Measurements from ENCODE around the gene HTT-AS. TPM values are rescaled to one million over a fixed set of nuclear protein-coding genes. Genes with fewer than 3 reads are reported as not detected.

Gene HTT-AS
- total and polyA plus RNA-seq, 2 of the 13 experiments (the other 11 are each of a cell fraction or from before 2014, with no cell fraction given) = not detected

GRCh38 chr4:3034231-3034630 is 40.1 kb downstream of the HTT-AS start (continued):
- TF ChIP-seq SAP130 (CRISPR knock-in tag; IDR thresholded peaks at IDR 0.05; ENCODE audit: low read depth) = peak; percentile 20; the same call in 1 of the 2 replicates
- TF ChIP-seq ZBTB38 (CRISPR knock-in tag; IDR thresholded peaks at IDR 0.05) = peak; percentile 30; the same call in 1 of the 2 replicates
- TF ChIP-seq HNF4A (CRISPR knock-in tag; IDR thresholded peaks at IDR 0.05) = peak; percentile 40; the same call in 1 of the 2 replicates

DNA sequence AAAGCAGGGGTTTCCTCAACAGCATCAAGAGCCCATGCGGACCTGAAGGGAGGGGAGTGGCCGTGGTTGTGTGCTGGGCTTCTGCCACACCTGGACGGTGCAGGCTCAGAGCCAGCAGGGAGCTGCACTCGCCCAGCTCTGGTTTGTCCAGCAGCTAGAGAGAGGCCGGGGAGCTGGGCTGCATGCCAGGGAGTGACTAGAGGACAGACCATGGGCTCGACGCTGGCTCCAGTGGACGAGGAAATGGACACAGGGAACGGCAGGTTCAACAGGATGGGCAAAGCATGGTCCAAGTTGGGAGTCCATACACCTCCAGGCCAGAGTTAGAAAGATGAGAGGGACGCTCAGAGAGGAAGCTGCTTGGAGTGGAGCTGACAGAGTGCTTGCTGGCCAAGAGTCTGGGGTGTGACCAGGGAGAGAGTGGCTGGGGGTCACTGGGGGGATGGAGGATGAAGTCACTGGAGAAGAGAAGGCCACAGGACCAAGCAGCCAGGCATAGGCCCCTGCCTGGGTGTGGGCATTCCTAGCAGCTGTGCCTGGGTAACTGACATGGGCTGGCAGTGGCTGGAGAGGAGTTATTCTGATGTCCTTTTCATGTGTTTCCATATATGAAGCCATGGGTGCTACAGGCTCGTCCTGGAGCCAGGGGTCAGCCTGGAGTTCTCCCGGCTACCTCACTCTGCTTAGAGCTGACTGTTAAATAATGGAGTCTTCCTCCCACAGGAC is 42.8 kb downstream of the HTT-AS start:
- DNase-seq (ENCODE audit: low spot score) = peak; percentile 24
- POLR2A ChIA-PET = interaction anchor here (1.0 to 2.7 kb wide), 2 partner anchors 22 to 68 kb away, joined by 3 to 6 read pairs; partner anchors contain the start of gene GRK4
- CTCF ChIA-PET (ENCODE audit: low intra/inter-chr PET ratio, low total read pairs) = no interaction called here
- Histone ChIP-seq H3K9ac (ENCODE audit: insufficient read depth, low read depth, low read length) (no peak overlapping the region), H3K27me3 (ENCODE audit: control insufficient read depth in 1 of 2, insufficient read depth in 2 of 2, low read length in 2 of 2) (peaks cover 0 to 49% of the 10 kb centered on the region in 2 experiments; a peak in 3 of 5 replicates), H2AFZ (ENCODE audit: low read length) (no peak overlapping the region), H3K27ac (ENCODE audit: extremely low read length, insufficient read depth, low read length) (no peak overlapping the region), H3K4me1 (ENCODE audit: insufficient read depth, low read length) (peaks cover 54% of the 10 kb centered on the region), H3K36me3 (replicated peaks in 1 of 2; ENCODE audit: control insufficient read depth in 1 of 2, insufficient read depth in 2 of 2, low read length in 2 of 2) (no peaks in the 10 kb centered on the region), H3K4me3 (replicated peaks in 1 of 3; ENCODE audit: insufficient read depth in 1 of 3, low read depth in 2 of 3, low read length in 3 of 3) (no peak overlapping the region), H3K79me2 (ENCODE audit: insufficient read depth, low read length) (no peaks in the 10 kb centered on the region), H4K20me1 (ENCODE audit: insufficient read depth, low read length) (no peaks in the 10 kb centered on the region), H3K4me2 (ENCODE audit: low read depth, low read length) (peak overlapping the region; percentile 19; the same call in 1 of the 2 replicates), H3K9me3 (ENCODE audit: low read length) (no peaks in the 10 kb centered on the region)
- WGBS (ENCODE audit: low lambda C conversion rate) = 13% methylated on average over 7 of the region's 12 CpGs
- no TSS peak for BruUV-seq (replicated peaks)
- FAIRE-seq = no peak
- intact Hi-C loops (cut with micrococcal nuclease; ENCODE audit: unreplicated experiment) = no loop called here
- in situ Hi-C loops (cut with HindIII; ENCODE audit: extremely low pct_ligation_motif_present, low pct_unique_long_range_greater_than_20kb) = no loop called here
- ATAC-seq = peak; percentile 49
- TF ChIP-seq GLI4 (CRISPR knock-in tag; IDR thresholded peaks at IDR 0.05; ENCODE audit: borderline replicate concordance) (no peak), ZEB1 (IDR thresholded peaks at IDR 0.05; ENCODE audit: insufficient replicate concordance, low read depth) (no peak), ZNF687 (CRISPR knock-in tag; IDR thresholded peaks at IDR 0.05) (peak; percentile 53), ZNF768 (CRISPR knock-in tag; IDR thresholded peaks at IDR 0.05) (peak; percentile 12; the same call in 1 of the 2 replicates), ZNF629 (CRISPR knock-in tag; conservative IDR thresholded peaks at IDR 0.05) (no peak), RFX1 (IDR thresholded peaks at IDR 0.05) (no peak)
- TF ChIP-seq, protein P1, sequence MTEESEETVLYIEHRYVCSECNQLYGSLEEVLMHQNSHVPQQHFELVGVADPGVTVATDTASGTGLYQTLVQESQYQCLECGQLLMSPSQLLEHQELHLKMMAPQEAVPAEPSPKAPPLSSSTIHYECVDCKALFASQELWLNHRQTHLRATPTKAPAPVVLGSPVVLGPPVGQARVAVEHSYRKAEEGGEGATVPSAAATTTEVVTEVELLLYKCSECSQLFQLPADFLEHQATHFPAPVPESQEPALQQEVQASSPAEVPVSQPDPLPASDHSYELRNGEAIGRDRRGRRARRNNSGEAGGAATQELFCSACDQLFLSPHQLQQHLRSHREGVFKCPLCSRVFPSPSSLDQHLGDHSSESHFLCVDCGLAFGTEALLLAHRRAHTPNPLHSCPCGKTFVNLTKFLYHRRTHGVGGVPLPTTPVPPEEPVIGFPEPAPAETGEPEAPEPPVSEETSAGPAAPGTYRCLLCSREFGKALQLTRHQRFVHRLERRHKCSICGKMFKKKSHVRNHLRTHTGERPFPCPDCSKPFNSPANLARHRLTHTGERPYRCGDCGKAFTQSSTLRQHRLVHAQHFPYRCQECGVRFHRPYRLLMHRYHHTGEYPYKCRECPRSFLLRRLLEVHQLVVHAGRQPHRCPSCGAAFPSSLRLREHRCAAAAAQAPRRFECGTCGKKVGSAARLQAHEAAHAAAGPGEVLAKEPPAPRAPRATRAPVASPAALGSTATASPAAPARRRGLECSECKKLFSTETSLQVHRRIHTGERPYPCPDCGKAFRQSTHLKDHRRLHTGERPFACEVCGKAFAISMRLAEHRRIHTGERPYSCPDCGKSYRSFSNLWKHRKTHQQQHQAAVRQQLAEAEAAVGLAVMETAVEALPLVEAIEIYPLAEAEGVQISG (CRISPR knock-in tag; IDR thresholded peaks at IDR 0.05) = no peak
